Smooth muscle cell (in vitro differentiated cells): ENCODE measurements around the gene ATP2A1. TPM values are rescaled to one million over a fixed set of nuclear protein-coding genes. Genes with fewer than 3 reads are reported as not detected.

Experiments used
- DNase-seq: peaks from one replicate; lab custom pipeline; 2025; ENCODE audit not compliant: unreplicated experiment; lab: John Stamatoyannopoulos, UW
- H2AFZ ChIP-seq: fragments of 200-600 bp; sonication (generic); 2 replicates; pipeline ENCODE4 v1.6.0; 2016; ENCODE audit warnings: antibody characterized with exemption, low read depth, mild to moderate bottlenecking
- H3F3A ChIP-seq: fragments of 200-600 bp; sonication (generic); 2 replicates; pipeline ENCODE4 v1.6.0; 2017; ENCODE audit warnings: antibody characterized with exemption, low read depth
- H3K27ac ChIP-seq: fragments of 200-600 bp; sonication (generic); 2 replicates; pipeline ENCODE4 v1.5.1; 2016; ENCODE audit warnings: low read depth, mild to moderate bottlenecking
- H3K27me3 ChIP-seq: fragments of 200-600 bp; sonication (generic); 2 replicates; pipeline ENCODE4 v1.6.1; 2016; ENCODE audit warnings: low read depth, mild to moderate bottlenecking
- H3K36me3 ChIP-seq: fragments of 200-600 bp; sonication (generic); 2 replicates; pipeline ENCODE4 v1.5.1; 2016; ENCODE audit warnings: low read depth
- H3K4me1 ChIP-seq: fragments of 200-600 bp; sonication (generic); 2 replicates; pipeline ENCODE4 v1.5.1; 2016; ENCODE audit warnings: low read depth
- H3K4me2 ChIP-seq: fragments of 200-600 bp; sonication (generic); 2 replicates; pipeline ENCODE4 v1.6.0; 2016; ENCODE audit warnings: mild to moderate bottlenecking
- H3K4me3 ChIP-seq: fragments of 200-600 bp; sonication (generic); 2 replicates; pipeline ENCODE4 v1.5.1; 2016; ENCODE audit warnings: mild to moderate bottlenecking
- H3K79me2 ChIP-seq: fragments of 200-600 bp; sonication (generic); 2 replicates; pipeline ENCODE4 v1.6.0; 2016; ENCODE audit warnings: low read depth, mild to moderate bottlenecking
- H3K9ac ChIP-seq: fragments of 200-600 bp; sonication (generic); 2 replicates; pipeline ENCODE4 v1.6.0; 2016; ENCODE audit warnings: low read depth
- H3K9me3 ChIP-seq: fragments of 200-600 bp; sonication (generic); replicated peaks from 2 replicates; pipeline ENCODE4 v1.5.1; 2016; ENCODE audit warnings: low read depth
- H4K20me1 ChIP-seq: fragments of 200-600 bp; sonication (generic); 2 replicates; pipeline ENCODE4 v1.6.0; 2016; ENCODE audit warnings: low read depth
- WGBS: methylation state at CpG from one replicate; pipeline ENCODE4 v1.1.7; 2016; ENCODE audit warnings: low lambda C conversion rate; 5-methylcytosine and 5-hydroxymethylcytosine counted together
- polyA plus RNA-seq: library from polyadenylated mRNA; unstranded; fragments of >200 nt; fragmentation: Nextera tagmentation; extraction: Ambion mirVana; gene quantifications from 2 replicates; pipeline ENCODE4 v1.2.1, GENCODE V29; 2016
- total RNA-seq: library from RNA; depleted of rRNA; stranded (reverse); fragments of >200 nt; gene quantifications from 2 replicates; pipeline ENCODE4 v1.2.3, GENCODE V29; 2014
- TF ChIP-seq, protein P1 (sequence below): fragments of 200-600 bp; sonication (generic); IDR thresholded peaks from 2 replicates; pipeline ENCODE4 v1.5.1; 2017; ENCODE audit warnings: borderline replicate concordance, mild to moderate bottlenecking, antibody characterized with exemption; ENCODE audit not compliant: insufficient read depth, poor library complexity, severe bottlenecking

ATP2A1 gene
- total and polyA plus RNA-seq, 2 experiments from 2014 or later: 0.09 to 1.2 TPM

DNA sequence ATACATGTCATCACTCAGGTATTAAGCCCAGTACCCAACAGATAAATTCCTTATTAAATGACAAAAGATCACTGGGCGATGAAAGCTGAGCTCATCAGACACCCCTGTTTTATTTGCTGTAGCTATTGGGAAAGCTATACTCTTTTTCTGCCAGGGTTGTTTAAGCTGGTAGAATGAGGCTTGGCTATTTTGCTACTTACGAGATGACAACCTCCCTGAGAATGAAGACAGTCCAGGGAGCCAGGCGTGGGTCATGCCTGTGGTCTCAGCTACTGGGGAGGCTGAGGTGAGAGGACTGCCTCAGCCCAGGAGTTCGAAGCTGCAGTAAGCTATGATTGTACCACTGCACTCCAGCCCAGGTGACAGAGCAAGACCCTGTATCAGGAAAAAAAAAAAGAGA lies 19.0 kb upstream of the ATP2A1 start:
- no peaks in the 10 kb centered on the region for H3K4me1 ChIP-seq
- DNase-seq: no peak
- TF ChIP-seq, protein P1, sequence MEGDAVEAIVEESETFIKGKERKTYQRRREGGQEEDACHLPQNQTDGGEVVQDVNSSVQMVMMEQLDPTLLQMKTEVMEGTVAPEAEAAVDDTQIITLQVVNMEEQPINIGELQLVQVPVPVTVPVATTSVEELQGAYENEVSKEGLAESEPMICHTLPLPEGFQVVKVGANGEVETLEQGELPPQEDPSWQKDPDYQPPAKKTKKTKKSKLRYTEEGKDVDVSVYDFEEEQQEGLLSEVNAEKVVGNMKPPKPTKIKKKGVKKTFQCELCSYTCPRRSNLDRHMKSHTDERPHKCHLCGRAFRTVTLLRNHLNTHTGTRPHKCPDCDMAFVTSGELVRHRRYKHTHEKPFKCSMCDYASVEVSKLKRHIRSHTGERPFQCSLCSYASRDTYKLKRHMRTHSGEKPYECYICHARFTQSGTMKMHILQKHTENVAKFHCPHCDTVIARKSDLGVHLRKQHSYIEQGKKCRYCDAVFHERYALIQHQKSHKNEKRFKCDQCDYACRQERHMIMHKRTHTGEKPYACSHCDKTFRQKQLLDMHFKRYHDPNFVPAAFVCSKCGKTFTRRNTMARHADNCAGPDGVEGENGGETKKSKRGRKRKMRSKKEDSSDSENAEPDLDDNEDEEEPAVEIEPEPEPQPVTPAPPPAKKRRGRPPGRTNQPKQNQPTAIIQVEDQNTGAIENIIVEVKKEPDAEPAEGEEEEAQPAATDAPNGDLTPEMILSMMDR: no peak
- no peak overlapping the region for H3K27ac ChIP-seq
- no peaks in the 10 kb centered on the region for H3K36me3 ChIP-seq
- H3K9ac ChIP-seq: no peak overlapping the region
- 74% methylated on average over 4 of the region's 4 CpGs for whole genome bisulfite sequencing
- H3K4me3 ChIP-seq: no peak overlapping the region
- H3K79me2 ChIP-seq: peaks cover 16% of the 10 kb centered on the region
- H3K9me3 ChIP-seq: no peaks in the 10 kb centered on the region
- no peak overlapping the region for H3K4me2 ChIP-seq
- H2AFZ ChIP-seq: no peak overlapping the region
- H3K27me3 ChIP-seq: no peaks in the 10 kb centered on the region
- no peaks in the 10 kb centered on the region for H3F3A ChIP-seq
- H4K20me1 ChIP-seq: no peaks in the 10 kb centered on the region

DNA sequence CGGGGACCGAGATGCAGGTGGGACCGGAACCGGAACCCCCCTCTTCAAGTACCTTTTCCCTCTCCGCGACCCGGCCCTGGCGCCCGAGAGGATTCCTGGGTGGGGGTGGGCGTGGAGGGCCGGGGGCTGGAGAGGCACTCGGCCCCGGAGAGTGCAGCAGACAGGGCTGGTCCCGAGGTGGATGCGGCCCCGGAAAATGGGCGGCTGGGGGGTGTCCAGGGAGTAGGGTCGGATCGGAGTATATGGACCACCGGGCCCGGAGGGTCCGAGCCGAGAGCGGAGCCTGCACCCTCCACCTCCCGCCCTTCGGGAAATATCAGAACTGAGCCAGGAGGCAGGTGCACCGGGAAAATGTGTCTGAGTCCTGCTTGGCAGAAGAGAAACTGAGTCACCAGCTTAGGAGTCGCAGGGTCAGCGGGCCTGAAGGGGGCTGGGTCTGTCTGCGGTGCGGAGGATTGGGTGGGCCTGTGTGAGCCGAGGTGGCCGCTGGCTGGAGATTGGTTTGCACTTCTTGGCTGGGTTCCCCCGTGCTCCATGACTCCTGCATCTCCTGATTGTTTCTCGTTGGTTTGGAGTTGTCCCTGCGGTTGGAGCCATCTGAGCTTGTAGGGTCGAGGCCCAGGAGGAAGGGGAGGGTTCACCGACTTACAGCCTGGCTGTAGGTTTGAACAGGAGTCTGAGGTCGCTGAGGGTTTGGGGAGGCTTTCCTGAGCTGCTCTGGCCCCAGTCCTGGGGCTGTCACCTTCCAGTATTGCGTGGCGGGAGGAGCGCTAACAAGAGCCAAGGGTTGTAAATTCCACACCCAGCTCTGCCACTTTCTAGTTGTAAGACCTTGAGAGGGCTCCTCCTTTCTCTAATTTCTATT lies 14.1 kb upstream of the ATP2A1 start:
- TF ChIP-seq, protein P1: no peak
- peak overlapping the region; percentile 94 for H3K9ac ChIP-seq
- H3K4me1 ChIP-seq: peaks cover 12% of the 10 kb centered on the region
- peaks cover 20% of the 10 kb centered on the region for H4K20me1 ChIP-seq
- no peaks in the 10 kb centered on the region for H3K36me3 ChIP-seq
- peak overlapping the region; percentile 96 for H3K4me2 ChIP-seq
- 9% methylated on average over 29 of the region's 42 CpGs for WGBS
- H3K4me3 ChIP-seq: peak overlapping the region; percentile 100
- peak overlapping the region; percentile 90 for H3K27ac ChIP-seq
- H3K79me2 ChIP-seq: peaks cover 29% of the 10 kb centered on the region
- no peak for DNase-seq
- H3K27me3 ChIP-seq: no peaks in the 10 kb centered on the region
- H3K9me3 ChIP-seq: no peaks in the 10 kb centered on the region
- no peaks in the 10 kb centered on the region for H3F3A ChIP-seq
- peak overlapping the region; percentile 100 for H2AFZ ChIP-seq

DNA sequence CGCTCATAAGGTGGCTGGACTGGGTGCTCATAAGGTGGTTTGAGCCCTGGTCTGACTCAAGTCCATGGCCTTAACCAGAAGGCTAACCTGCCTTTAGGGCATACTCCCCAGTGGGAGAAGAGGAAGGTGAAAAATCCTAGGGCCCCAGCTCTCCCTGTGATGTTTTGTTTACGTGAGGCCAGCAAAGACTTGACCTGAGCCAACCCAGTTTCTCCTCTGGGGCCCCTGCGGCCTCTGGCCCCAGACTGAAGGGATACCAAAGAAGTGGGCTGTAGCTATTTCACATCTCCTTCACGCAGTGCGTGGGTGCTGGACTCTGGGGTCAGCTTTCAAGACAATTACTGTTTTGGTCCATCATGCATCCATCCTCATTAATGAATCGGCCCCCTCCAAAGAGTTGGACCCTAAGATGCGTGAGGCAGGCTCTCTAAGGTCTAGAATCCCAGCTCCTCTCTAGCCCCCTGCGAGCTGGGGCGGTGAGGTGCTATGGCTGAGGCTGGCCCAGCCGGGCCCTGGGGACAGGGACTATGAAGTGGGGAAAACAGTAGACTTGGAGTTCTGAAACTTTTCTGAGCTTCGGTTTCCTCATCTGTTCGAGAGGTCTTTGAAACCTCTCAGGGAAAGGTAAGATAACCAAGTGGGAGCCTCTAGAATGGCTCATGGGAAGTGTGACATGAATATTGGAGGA lies 13.1 kb upstream of the ATP2A1 start:
- Histone ChIP-seq H2AFZ (no peak overlapping the region), H3K27me3 (no peaks in the 10 kb centered on the region), H3K9me3 (no peaks in the 10 kb centered on the region), H3K4me1 (peaks cover 12% of the 10 kb centered on the region), H3K36me3 (no peaks in the 10 kb centered on the region), H3K27ac (peak overlapping the region; percentile 32), H3F3A (no peaks in the 10 kb centered on the region), H3K4me2 (peak overlapping the region; percentile 96), H3K79me2 (peaks cover 29% of the 10 kb centered on the region), H3K4me3 (peak overlapping the region; percentile 100), H3K9ac (no peak overlapping the region), H4K20me1 (peaks cover 22% of the 10 kb centered on the region)
- WGBS: 97% methylated on average over 12 of the region's 12 CpGs
- no peak for DNase-seq
- TF ChIP-seq, protein P1: no peak
